Astrocyte (in vitro differentiated cells and primary cell): Measurements from ENCODE around the gene NFATC1. TPM values are rescaled to one million over a fixed set of nuclear protein-coding genes. Genes with fewer than 3 reads are reported as not detected.

Experiments used
- DNase-seq: peaks from one replicate; pipeline ENCODE4 v3.0.0-alpha.2; 2010; ENCODE audit warnings: low read depth
- FAIRE-seq: peaks from 2 replicates; lab custom pipeline; 2011; peaks lifted over from hg19 to GRCh38; lab: Jason Lieb, UNC
- H2AFZ ChIP-seq: 2 replicates; pipeline ENCODE4 v1.6.0; 2012; ENCODE audit warnings: low read depth, low read length, inconsistent platforms
- H3K27ac ChIP-seq: 2 replicates; pipeline ENCODE4 v1.5.1; 2011; ENCODE audit warnings: low read depth, low read length, inconsistent platforms
- H3K27me3 ChIP-seq: 2 replicates; pipeline ENCODE4 v1.6.0; 2011; ENCODE audit warnings: low read length, inconsistent platforms; ENCODE audit not compliant: insufficient read depth
- H3K36me3 ChIP-seq: 2 replicates; pipeline ENCODE4 v1.5.1; 2011; ENCODE audit warnings: low read length, inconsistent platforms; ENCODE audit not compliant: insufficient read depth
- H3K4me1 ChIP-seq: 2 replicates; pipeline ENCODE4 v1.5.1; 2011; ENCODE audit warnings: low read length, inconsistent platforms; ENCODE audit not compliant: insufficient read depth
- H3K4me2 ChIP-seq: 2 replicates; pipeline ENCODE4 v1.6.0; 2012; ENCODE audit warnings: low read length, inconsistent platforms
- H3K4me3 ChIP-seq: 2 replicates; pipeline ENCODE4 v1.5.1; 2011; ENCODE audit warnings: low read depth, mild to moderate bottlenecking, low read length, inconsistent platforms; ENCODE audit not compliant: insufficient read depth
- H3K79me2 ChIP-seq: 2 replicates; pipeline ENCODE4 v1.6.0; 2012; ENCODE audit warnings: mild to moderate bottlenecking, low read length, inconsistent platforms; ENCODE audit not compliant: insufficient read depth
- H3K9ac ChIP-seq: 2 replicates; pipeline ENCODE4 v1.6.0; 2012; ENCODE audit warnings: mild to moderate bottlenecking, low read length, inconsistent platforms
- H3K9me3 ChIP-seq: 2 replicates; pipeline ENCODE4 v1.5.1; 2012; ENCODE audit warnings: low read depth, mild to moderate bottlenecking, low read length, inconsistent platforms; ENCODE audit not compliant: insufficient read depth
- H4K20me1 ChIP-seq: 2 replicates; pipeline ENCODE4 v1.6.0; 2012; ENCODE audit warnings: low read length, inconsistent platforms; ENCODE audit not compliant: insufficient read depth
- H3K27ac Mint-ChIP-seq: one replicate; pipeline ENCODE4 v1.8.0; 2021; ENCODE audit warnings: mild to moderate bottlenecking, mixed read lengths; ENCODE audit not compliant: unreplicated experiment
- H3K27me3 Mint-ChIP-seq: one replicate; pipeline ENCODE4 v1.8.0; 2021; ENCODE audit warnings: low read depth, mixed read lengths; ENCODE audit not compliant: unreplicated experiment
- H3K36me3 Mint-ChIP-seq: one replicate; pipeline ENCODE4 v1.8.0; 2021; ENCODE audit warnings: low read depth, mixed read lengths; ENCODE audit not compliant: unreplicated experiment
- H3K4me1 Mint-ChIP-seq: one replicate; pipeline ENCODE4 v1.8.0; 2021; ENCODE audit warnings: low read depth, mixed read lengths; ENCODE audit not compliant: unreplicated experiment
- H3K4me3 Mint-ChIP-seq: one replicate; pipeline ENCODE4 v1.8.0; 2021; ENCODE audit warnings: mild to moderate bottlenecking, moderate library complexity, mixed read lengths; ENCODE audit not compliant: unreplicated experiment
- H3K9me3 Mint-ChIP-seq: one replicate; pipeline ENCODE4 v1.8.0; 2021; ENCODE audit warnings: mild to moderate bottlenecking, mixed read lengths; ENCODE audit not compliant: unreplicated experiment
- EZH2 ChIP-seq: IDR thresholded peaks from 2 replicates; pipeline ENCODE4 v1.6.1; 2012; ENCODE audit warnings: mild to moderate bottlenecking, low read length, inconsistent platforms; ENCODE audit not compliant: insufficient read depth
- total RNA-seq: library from RNA; stranded (reverse); gene quantifications from 2 replicates; pipeline ENCODE4 v1.2.1, GENCODE V29; 2021
- TF ChIP-seq, protein P1 (sequence below): IDR thresholded peaks from 2 replicates; pipeline ENCODE4 v1.5.1; 2011; ENCODE audit warnings: low read depth, mild to moderate bottlenecking, inconsistent platforms, low read length, moderate library complexity; ENCODE audit not compliant: insufficient read depth

Gene NFATC1
- total RNA-seq, 1 donor from 2014 or later, result 11.0 TPM

- no peaks in the 10 kb centered on the region for H3K9me3 ChIP-seq
- TF ChIP-seq EZH2, result no peak
- TF ChIP-seq, protein P1, sequence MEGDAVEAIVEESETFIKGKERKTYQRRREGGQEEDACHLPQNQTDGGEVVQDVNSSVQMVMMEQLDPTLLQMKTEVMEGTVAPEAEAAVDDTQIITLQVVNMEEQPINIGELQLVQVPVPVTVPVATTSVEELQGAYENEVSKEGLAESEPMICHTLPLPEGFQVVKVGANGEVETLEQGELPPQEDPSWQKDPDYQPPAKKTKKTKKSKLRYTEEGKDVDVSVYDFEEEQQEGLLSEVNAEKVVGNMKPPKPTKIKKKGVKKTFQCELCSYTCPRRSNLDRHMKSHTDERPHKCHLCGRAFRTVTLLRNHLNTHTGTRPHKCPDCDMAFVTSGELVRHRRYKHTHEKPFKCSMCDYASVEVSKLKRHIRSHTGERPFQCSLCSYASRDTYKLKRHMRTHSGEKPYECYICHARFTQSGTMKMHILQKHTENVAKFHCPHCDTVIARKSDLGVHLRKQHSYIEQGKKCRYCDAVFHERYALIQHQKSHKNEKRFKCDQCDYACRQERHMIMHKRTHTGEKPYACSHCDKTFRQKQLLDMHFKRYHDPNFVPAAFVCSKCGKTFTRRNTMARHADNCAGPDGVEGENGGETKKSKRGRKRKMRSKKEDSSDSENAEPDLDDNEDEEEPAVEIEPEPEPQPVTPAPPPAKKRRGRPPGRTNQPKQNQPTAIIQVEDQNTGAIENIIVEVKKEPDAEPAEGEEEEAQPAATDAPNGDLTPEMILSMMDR, result no peak
- Mint-ChIP-seq H3K36me3 (peaks cover 17% of the 10 kb centered on the region), H3K27ac (no peak overlapping the region), H3K9me3 (no peaks in the 10 kb centered on the region), H3K27me3 (no peaks in the 10 kb centered on the region), H3K4me3 (no peak overlapping the region), H3K4me1 (no peaks in the 10 kb centered on the region)
- no peaks in the 10 kb centered on the region for H3K4me1 ChIP-seq
- no peak overlapping the region for H3K4me2 ChIP-seq
- H4K20me1 ChIP-seq, result no peaks in the 10 kb centered on the region
- no peaks in the 10 kb centered on the region for H3K79me2 ChIP-seq
- DNase-seq, result no peak
- H2AFZ ChIP-seq, result no peak overlapping the region
- no peaks in the 10 kb centered on the region for H3K36me3 ChIP-seq
- H3K9ac ChIP-seq, result no peak overlapping the region
- no peak overlapping the region for H3K4me3 ChIP-seq
- FAIRE-seq, result no peak
- H3K27ac ChIP-seq, result no peak overlapping the region
- no peaks in the 10 kb centered on the region for H3K27me3 ChIP-seq
Measured at GRCh38 chr18:79434607-79435401, 39.1 kb downstream of the NFATC1 start.

DNA sequence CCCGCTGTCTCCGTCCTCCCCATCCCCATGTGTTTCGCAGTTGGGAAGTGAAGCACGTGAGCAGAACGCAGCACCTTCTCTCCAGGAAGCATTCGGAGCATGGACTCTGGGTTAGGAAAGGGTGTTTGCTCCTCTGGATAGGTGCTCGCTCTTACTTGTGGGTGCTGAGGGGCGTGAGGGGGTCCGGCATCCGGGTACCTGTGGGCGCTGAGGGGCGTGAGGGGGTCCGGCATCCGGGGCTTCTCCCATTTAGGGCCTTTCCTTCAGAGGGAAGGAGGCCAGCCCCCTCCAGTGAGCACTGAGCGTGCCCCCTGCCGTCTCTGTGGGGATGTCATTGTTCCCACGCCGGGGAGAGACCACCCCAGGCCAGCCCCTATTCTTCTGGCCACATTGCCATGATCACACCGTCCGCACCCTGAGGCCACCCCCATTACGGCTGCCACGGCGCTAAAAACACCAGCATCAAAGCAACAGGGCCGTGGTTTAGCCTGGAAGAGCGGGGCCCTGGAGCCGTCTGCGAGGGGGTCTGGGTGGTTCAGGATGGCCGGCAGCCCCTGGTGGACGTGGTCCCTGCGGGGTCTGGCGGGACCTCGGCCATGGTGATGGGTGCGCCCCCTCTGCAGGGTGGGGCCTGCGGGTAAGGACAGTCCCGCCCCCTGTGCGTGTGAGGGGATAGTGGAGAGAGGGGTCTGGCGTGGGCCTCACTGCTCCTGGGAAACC lies 41.0 kb downstream of the NFATC1 start:
- Histone ChIP-seq H2AFZ (no peak overlapping the region), H3K4me2 (no peak overlapping the region), H3K36me3 (no peaks in the 10 kb centered on the region), H3K9me3 (no peaks in the 10 kb centered on the region), H3K27ac (no peak overlapping the region), H4K20me1 (no peaks in the 10 kb centered on the region), H3K27me3 (no peaks in the 10 kb centered on the region), H3K4me3 (no peak overlapping the region), H3K79me2 (no peaks in the 10 kb centered on the region), H3K4me1 (no peaks in the 10 kb centered on the region), H3K9ac (no peak overlapping the region)
- no peak for TF ChIP-seq EZH2
- DNase-seq (no peak), FAIRE-seq (no peak)
- H3K4me1 Mint-ChIP-seq, result no peaks in the 10 kb centered on the region
- H3K27me3 Mint-ChIP-seq, result no peaks in the 10 kb centered on the region
- no peak overlapping the region for H3K27ac Mint-ChIP-seq
- H3K4me3 Mint-ChIP-seq, result no peak overlapping the region
- H3K36me3 Mint-ChIP-seq, result peaks cover 15% of the 10 kb centered on the region
- no peaks in the 10 kb centered on the region for H3K9me3 Mint-ChIP-seq

DNA sequence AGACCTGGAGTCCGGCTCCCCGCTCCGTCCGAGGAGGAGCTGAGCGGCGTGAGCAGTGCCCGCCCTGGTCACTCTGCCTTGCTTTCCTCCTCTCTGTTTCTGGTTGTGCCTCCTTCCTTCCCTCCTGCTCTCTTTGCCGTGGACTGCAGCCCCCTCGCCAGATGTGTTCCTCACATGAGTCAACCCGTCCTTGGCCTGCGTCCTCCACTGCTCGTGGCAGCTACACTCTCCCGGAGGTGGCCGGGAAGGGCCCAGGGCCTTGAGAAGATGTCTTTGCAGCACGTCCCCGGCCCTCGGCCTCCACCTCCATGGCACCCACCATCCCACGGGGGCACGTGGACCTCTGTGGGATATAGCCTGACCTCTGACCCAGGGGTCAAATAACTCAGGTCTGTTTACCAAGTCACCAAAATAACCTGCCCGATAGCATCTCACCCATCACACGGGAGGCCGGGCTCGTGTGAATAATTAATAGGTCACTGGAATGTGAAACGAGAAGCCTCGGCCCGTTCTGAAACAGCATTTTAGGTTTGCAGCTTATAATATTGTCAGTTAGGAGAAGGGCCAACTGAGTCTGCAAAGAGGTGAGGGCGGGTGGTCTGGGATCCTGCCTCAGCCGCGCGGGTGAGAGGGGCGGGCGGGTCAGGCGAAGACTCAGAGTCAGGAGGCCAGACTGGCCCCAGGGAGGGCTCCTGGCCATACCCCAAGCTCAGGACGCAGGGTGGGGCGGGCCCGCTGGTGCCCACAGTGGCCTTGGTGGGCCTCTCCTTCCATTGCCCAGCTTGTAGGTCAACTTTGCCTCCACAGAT lies 42.6 kb downstream of the NFATC1 start:
- Mint-ChIP-seq H3K4me3 (no peak overlapping the region), H3K9me3 (no peaks in the 10 kb centered on the region)

More for the DNA sequence above, 42.6 kb downstream of the NFATC1 start:
- H3K4me1 Mint-ChIP-seq, result no peaks in the 10 kb centered on the region
- no peaks in the 10 kb centered on the region for H3K27me3 ChIP-seq
- no peak overlapping the region for H3K9ac ChIP-seq
- H3K4me3 ChIP-seq, result no peak overlapping the region
- H3K36me3 ChIP-seq, result no peaks in the 10 kb centered on the region
- H3K79me2 ChIP-seq, result no peaks in the 10 kb centered on the region
- H4K20me1 ChIP-seq, result no peaks in the 10 kb centered on the region
- H3K27ac ChIP-seq, result no peak overlapping the region
- DNase-seq (no peak), FAIRE-seq (no peak)
- no peak overlapping the region for H2AFZ ChIP-seq
- no peaks in the 10 kb centered on the region for H3K9me3 ChIP-seq
- no peaks in the 10 kb centered on the region for H3K4me1 ChIP-seq
- H3K27me3 Mint-ChIP-seq, result no peaks in the 10 kb centered on the region
- no peak overlapping the region for H3K4me2 ChIP-seq
- no peak overlapping the region for H3K27ac Mint-ChIP-seq
- peaks cover 13% of the 10 kb centered on the region for H3K36me3 Mint-ChIP-seq
- TF ChIP-seq EZH2, result no peak
- TF ChIP-seq, protein P1, result no peak
